Activated CD4-positive, alpha-beta T cell treated with anti-CD3 and anti-CD28 coated beads, Interleukin-2, Interleukin-4, amounts not matched to agents 100 ng/mL and 50 ng/mL, durations not matched to agents 16 hours and 8 hours (primary cell): ENCODE measurements around the gene RPS19BP1.

Experiments used
- DNase-seq: peaks from one replicate; pipeline ENCODE4 v3.0.0-alpha.2; 2020; ENCODE audit warnings: low spot score

The RPS19BP1 gene

GRCh38 chr22:39532215-39533073 lies at the start of gene RPS19BP1:
Gene RPS19BP1, minus strand, starts transcription at chr22:39532748. Its CDS starts 10 bp downstream, at chr22:39532738.
- peak; percentile 100 for DNase-seq

- no peak for DNase-seq
These were observed 48.8 kb upstream of the RPS19BP1 start for GRCh38 chr22:39581303-39581702.

GRCh38 chr22:39580795-39581194 lies 48.2 kb upstream of the RPS19BP1 start:
- no peak for DNase-seq

GRCh38 chr22:39580006-39580441 lies 47.5 kb upstream of the RPS19BP1 start:
- no peak for DNase-seq

GRCh38 chr22:39577900-39578299 lies 45.4 kb upstream of the RPS19BP1 start:
- DNase-seq = no peak

- no peak for DNase-seq
These were observed 44.8 kb upstream of the RPS19BP1 start for GRCh38 chr22:39577366-39577765.

GRCh38 chr22:39576027-39576426 lies 43.5 kb upstream of the RPS19BP1 start:
- DNase-seq = no peak

GRCh38 chr22:39575552-39575825 lies 42.9 kb upstream of the RPS19BP1 start:
- no peak for DNase-seq

- DNase-seq = no peak
These were observed 42.4 kb upstream of the RPS19BP1 start for GRCh38 chr22:39574779-39575551.

- DNase-seq = no peak
These were observed 39.0 kb upstream of the RPS19BP1 start for GRCh38 chr22:39571538-39571937.

- DNase-seq = no peak
These were observed 38.1 kb upstream of the RPS19BP1 start, which contains the start of gene CACNA1I for GRCh38 chr22:39570665-39571064. Gene CACNA1I, plus strand, starts transcription at chr22:39570753. Its CDS starts 0 bp downstream, at chr22:39570753.

- no peak for DNase-seq
These were observed 37.7 kb upstream of the RPS19BP1 start for GRCh38 chr22:39570226-39570625.

GRCh38 chr22:39569066-39569465 lies 36.5 kb upstream of the RPS19BP1 start:
- DNase-seq = no peak

- no peak for DNase-seq
These were observed 35.9 kb upstream of the RPS19BP1 start for GRCh38 chr22:39568278-39568981.

GRCh38 chr22:39567135-39567946 lies 34.8 kb upstream of the RPS19BP1 start:
- peak; percentile 9 for DNase-seq

- DNase-seq = no peak
These were observed 32.9 kb upstream of the RPS19BP1 start for GRCh38 chr22:39565414-39565944.

GRCh38 chr22:39563571-39564428 lies 31.3 kb upstream of the RPS19BP1 start:
- no peak for DNase-seq

GRCh38 chr22:39562839-39563489 lies 30.4 kb upstream of the RPS19BP1 start:
- no peak for DNase-seq

- no peak for DNase-seq
These were observed 27.6 kb upstream of the RPS19BP1 start for GRCh38 chr22:39560127-39560526.
